NB4 (cell line): ENCODE results near the gene ZNF787.

Source experiments
- CTCF ChIP-seq: IDR thresholded peaks from one replicate; pipeline ENCODE4 v1.5.1; 2012; ENCODE audit warnings: low read depth, low read length
- MAX ChIP-seq: IDR thresholded peaks from 2 replicates; pipeline ENCODE4 v1.6.1; 2011; ENCODE audit warnings: low read depth, low read length
- MYC ChIP-seq: IDR thresholded peaks from 2 replicates; pipeline ENCODE4 v1.6.1; 2011; ENCODE audit warnings: low read depth, low read length
- POLR2A ChIP-seq: IDR thresholded peaks from 2 replicates; pipeline ENCODE4 v1.6.1; 2011; ENCODE audit warnings: mild to moderate bottlenecking; ENCODE audit not compliant: insufficient read length; ENCODE audit errors: extremely low read depth

GRCh38 chr19:56146904-56147303 is 25.8 kb upstream of the ZNF787 start:
- TF ChIP-seq CTCF (no peak), MYC (no peak), POLR2A (no peak), MAX (no peak)
